ENCODE data around the gene SH3BP2.

Gene SH3BP2

GRCh38 chr4:2820216-2820982 lies 27.5 kb downstream of the SH3BP2 start:
- no peak for DNase-seq

DNA sequence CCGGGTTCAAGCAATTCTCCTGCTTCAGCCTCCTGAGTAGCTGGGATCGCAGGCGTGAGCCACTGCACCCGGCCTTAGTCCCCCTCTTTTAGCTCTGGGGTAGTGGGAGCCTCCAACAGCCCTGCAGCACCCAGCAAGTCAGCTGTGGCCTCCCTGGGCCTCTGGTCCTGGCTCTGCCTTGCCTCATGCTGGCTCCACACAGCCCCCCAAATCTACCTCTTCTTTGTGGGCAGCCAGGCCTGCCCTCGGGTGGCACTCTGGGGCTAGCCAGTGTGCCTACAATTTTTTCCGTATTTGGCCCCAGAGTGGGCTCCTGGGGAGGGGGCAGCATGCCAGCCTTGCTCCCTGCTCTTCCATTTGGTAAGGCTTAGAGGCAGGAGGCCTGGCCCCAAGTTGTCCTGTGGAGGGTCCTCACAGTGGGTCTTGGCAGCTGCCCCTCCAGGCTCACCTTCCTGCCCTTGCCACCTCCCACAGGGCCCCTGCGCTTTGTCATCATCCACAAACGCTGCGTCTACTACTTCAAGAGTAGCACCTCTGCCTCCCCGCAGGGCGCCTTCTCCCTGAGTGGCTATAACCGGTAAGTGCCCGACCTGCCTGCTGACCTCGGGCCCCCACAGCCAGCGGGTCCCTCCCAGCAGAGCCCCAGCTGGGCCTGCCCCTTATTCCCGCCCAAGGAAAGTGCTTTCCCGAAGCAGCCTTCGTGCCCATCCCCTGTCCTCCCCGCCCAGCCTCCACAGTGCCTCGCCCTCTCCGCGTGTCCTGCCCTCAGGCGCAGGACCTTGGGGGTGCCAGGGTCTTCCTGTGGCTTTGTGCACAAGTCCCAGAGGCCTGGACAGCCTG lies 29.8 kb downstream of the SH3BP2 start:
- DNase-seq: no peak

- no peak for DNase-seq
These were observed 30.4 kb downstream of the SH3BP2 start for GRCh38 chr4:2823301-2823670.

GRCh38 chr4:2823671-2824328 lies 30.9 kb downstream of the SH3BP2 start:
- no peak for DNase-seq

DNA sequence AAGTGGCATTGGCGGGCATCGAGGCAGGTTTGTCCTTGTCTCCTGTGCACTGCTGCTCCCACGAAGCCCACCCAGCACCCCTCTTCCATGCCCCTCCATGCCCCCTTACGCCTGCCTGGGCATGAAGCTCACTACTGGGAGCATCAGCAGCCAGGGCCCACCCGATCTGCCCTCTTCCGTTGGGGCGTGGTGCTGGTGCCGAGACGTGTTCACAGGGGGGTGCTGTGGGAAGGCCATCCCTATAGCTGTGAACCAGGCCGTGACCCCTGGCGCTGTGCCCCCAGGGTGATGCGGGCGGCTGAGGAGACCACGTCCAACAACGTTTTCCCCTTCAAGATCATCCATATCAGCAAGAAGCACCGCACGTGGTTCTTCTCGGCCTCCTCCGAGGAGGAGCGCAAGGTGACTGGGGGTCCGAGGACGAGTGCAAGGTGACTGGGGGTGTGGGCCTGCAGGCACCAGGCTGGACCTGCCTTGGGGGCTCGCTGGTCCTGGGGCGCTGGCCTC lies 31.5 kb downstream of the SH3BP2 start:
- no peak for DNase-seq

- DNase-seq: no peak
These were observed 32.0 kb downstream of the SH3BP2 start for GRCh38 chr4:2824836-2825381.

DNA sequence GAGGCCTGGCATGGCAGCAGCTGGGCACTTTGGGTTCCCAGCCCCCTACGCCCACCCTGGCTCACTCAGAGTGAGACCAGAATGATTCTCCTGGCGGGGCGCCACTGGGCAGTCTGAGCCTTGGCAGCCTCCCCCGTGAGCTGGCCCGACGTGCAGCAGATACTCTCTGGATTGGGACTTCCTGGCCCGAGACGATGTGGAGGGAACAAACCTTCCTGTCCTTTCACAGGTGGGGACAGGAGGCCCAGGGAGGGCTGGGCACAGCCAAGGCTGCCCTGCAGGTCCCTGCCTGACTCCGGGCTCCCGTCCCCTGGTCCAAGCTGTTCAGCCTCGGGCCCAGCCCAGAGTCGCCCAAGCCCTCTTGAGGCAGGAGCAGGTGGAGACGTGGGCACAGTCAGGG lies 32.9 kb downstream of the SH3BP2 start:
- DNase-seq: no peak

DNA sequence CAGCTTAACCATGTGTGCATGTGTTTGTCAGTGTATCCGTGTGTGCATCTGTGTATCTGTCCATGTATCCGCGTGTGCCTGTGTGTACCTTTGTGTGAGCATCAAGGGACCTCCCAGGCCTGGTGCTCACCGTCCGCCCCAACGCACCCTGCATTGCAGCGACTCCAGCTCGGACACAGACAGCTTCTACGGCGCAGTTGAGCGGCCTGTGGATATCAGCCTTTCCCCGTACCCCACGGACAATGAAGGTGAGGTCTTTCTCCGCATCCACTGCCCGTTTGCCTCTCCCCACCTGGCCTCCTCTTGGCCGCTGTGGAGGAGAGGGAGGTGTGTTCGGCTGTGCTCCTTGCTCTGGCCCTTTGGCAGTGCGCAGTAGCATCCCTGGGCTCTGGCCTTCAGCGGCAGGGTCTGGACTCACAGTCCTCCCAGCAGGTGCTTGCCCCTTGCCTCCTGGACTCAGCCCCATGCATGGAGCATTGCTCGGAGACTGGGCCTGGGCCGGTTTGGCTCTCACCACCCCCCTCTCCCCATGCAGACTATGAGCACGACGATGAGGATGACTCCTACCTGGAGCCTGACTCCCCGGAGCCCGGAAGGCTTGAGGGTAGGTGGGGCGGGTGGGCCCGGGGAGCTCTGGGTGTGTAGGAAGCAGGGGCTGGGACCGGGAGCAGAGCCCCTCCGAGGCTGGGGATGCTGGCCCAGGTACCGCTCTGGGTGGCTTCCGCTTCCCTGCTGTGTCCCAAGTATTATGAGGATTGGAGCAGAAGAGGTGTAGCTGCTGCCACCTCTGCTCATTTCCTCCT lies 34.4 kb downstream of the SH3BP2 start:
- DNase-seq: no peak

GRCh38 chr4:2827874-2828751 lies 35.2 kb downstream of the SH3BP2 start:
- DNase-seq: no peak

GRCh38 chr4:2828758-2829181 lies 35.9 kb downstream of the SH3BP2 start:
- no peak for DNase-seq

- DNase-seq: no peak
These were observed 36.5 kb downstream of the SH3BP2 start for GRCh38 chr4:2829321-2829932.

- no peak for DNase-seq
These were observed 37.1 kb downstream of the SH3BP2 start for GRCh38 chr4:2829933-2830451.

GRCh38 chr4:2830632-2831610 lies 38.0 kb downstream of the SH3BP2 start:
- no peak for DNase-seq

- no peak for DNase-seq
These were observed 38.9 kb downstream of the SH3BP2 start for GRCh38 chr4:2831611-2832308.

GRCh38 chr4:2832309-2832980 lies 39.6 kb downstream of the SH3BP2 start:
- DNase-seq: no peak

GRCh38 chr4:2832981-2833670 lies 40.2 kb downstream of the SH3BP2 start:
- no peak for DNase-seq

DNA sequence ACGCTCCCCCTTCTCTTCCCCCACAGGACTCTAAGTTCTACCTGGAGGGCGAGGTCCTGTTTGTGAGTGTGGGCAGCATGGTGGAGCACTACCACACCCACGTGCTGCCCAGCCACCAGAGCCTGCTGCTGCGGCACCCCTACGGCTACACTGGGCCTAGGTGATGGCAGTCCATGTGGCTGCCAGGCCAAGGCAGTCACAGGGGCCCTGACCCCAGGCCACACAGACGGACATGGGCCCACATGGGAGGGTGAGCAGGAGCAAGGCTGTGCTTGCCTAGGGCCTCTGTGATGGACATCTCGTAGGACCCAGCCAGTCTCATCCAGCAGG lies 40.8 kb downstream of the SH3BP2 start:
- DNase-seq: no peak

Data from NCI-H1092 treated with DMSO at 0.1 percent for 48 hours (cell line).